ENCODE measurements around the gene ZNF319. TPM values are rescaled to one million over a fixed set of nuclear protein-coding genes. Genes with fewer than 3 reads are reported as not detected.
A peak's percentile ranks its signal among the peaks of the same experiment; 100 is the strongest.

ZNF319 gene
- total and polyA plus RNA-seq, 2 of the 8 experiments (the other 6 are each of a cell fraction or from before 2014, with no cell fraction given): 3.3 to 5.5 TPM

GRCh38 chr16:57949595-57950238 is 50.8 kb downstream of the ZNF319 start:
- H4K20me1 ChIP-seq (replicated peaks in 1 of 2; ENCODE audit: control insufficient read depth in 1 of 2, insufficient read depth in 2 of 2, low read length in 2 of 2): no peaks in the 10 kb centered on the region
- H3K79me1 ChIP-seq (ENCODE audit: low read depth, low read length): no peaks in the 10 kb centered on the region
- CTCF ChIA-PET (ENCODE audit: partially characterized antibody): interaction anchor here (0.8 to 1.4 kb wide), 5 partner anchors 10 to 227 kb away, joined by 3 to 7 read pairs (median 3); no protein-coding TSS in a partner anchor
- H3K9me3 ChIP-seq (ENCODE audit: insufficient read depth in 2 of 2, low read depth in 1 of 2, low read length in 1 of 2): no peaks in the 10 kb centered on the region
- POLR2A ChIA-PET (ENCODE audit: partially characterized antibody): interaction anchor here (0.6 kb wide), 1 partner anchor 20 kb away, joined by 3 read pairs; no protein-coding TSS in a partner anchor
- FAIRE-seq (no peak), DNase-seq (ENCODE audit: low read depth in 1 of 2, low spot score in 2 of 2) (no peak)
- H2AK5ac ChIP-seq (ENCODE audit: low read depth, low read length): no peak overlapping the region
- no peak overlapping the region for H4K5ac ChIP-seq (ENCODE audit: insufficient read length, low read depth, low read length)
- no peak overlapping the region for H3K56ac ChIP-seq (replicated peaks; ENCODE audit: insufficient read length, low read depth, low read length)
- peak overlapping the region in 1 of 2 experiments; percentile 38; a peak in 1 of 4 replicates for H3K4me2 ChIP-seq (ENCODE audit: insufficient read depth in 1 of 2, low read depth in 2 of 2, low read length in 2 of 2)
- H3K4ac ChIP-seq (replicated peaks; ENCODE audit: insufficient read length, low read depth, low read length): no peak overlapping the region
- H2BK20ac ChIP-seq (ENCODE audit: low read length): no peak overlapping the region
- H3K9ac ChIP-seq (replicated peaks in 1 of 4; ENCODE audit: extremely low read depth in 1 of 4, low read depth in 3 of 4, low read length in 3 of 4): no peak overlapping the region
- H3K27me3 ChIP-seq (replicated peaks in 1 of 4; ENCODE audit: control insufficient read depth in 3 of 4, extremely low read depth in 1 of 4, insufficient read depth in 3 of 4, low read length in 3 of 4): no peaks in the 10 kb centered on the region; a peak in 1 of 7 replicates
- H3K23me2 ChIP-seq (ENCODE audit: low read depth, low read length): no peaks in the 10 kb centered on the region
- no peaks in the 10 kb centered on the region for H3K79me2 ChIP-seq (ENCODE audit: control insufficient read depth in 1 of 2, insufficient read depth in 2 of 2, low read length in 2 of 2)
- no peak overlapping the region for H3K23ac ChIP-seq (ENCODE audit: insufficient read length)
- H3K18ac ChIP-seq (ENCODE audit: extremely low read depth, low read length): no peak overlapping the region
- no peak overlapping the region for H3K27ac ChIP-seq (ENCODE audit: low read depth, low read length)
- H2BK120ac ChIP-seq (replicated peaks; ENCODE audit: low read depth, low read length): no peak overlapping the region
- H3K14ac ChIP-seq (ENCODE audit: insufficient read length): no peak overlapping the region
- H3K4me3 ChIP-seq (ENCODE audit: extremely low read depth in 1 of 4, insufficient read depth in 2 of 4, low read depth in 3 of 4, low read length in 4 of 4): no peak overlapping the region
- WGBS, 2 experiments (ENCODE audit: extremely low coverage in 1 of 2, insufficient coverage in 1 of 2, insufficient read length in 1 of 2, insufficient replicate concordance in 2 of 2, low coverage in 1 of 2, low lambda C conversion rate in 2 of 2, missing lambda C conversion rate in 1 of 2): 78% methylated on average over 5 of the region's 5 CpGs; no CpG with 5 or more reads in 1 of the 2 experiments
- H3K4me1 ChIP-seq (replicated peaks in 1 of 4; ENCODE audit: control insufficient read depth in 3 of 4, insufficient read depth in 4 of 4, low read length in 3 of 4): no peaks in the 10 kb centered on the region; a peak in 1 of 7 replicates
- TF ChIP-seq CEBPB (IDR thresholded peaks at IDR 0.05; ENCODE audit: low read depth, low read length) (peak; percentile 70; the same call in 1 of the 2 replicates), SIX5 (IDR thresholded peaks at IDR 0.05; ENCODE audit: low read depth, low read length) (no peak)
- H2AFZ ChIP-seq (ENCODE audit: low read length): no peak overlapping the region
- H4K8ac ChIP-seq (ENCODE audit: extremely low read depth, insufficient read depth, low read length): no peak overlapping the region
- H2BK12ac ChIP-seq (ENCODE audit: low read depth, low read length): 0 out of 2 replicates have a peak overlapping the region, but pooled peaks have one; percentile 39
- H2BK15ac ChIP-seq (ENCODE audit: low read length): no peak overlapping the region
- no peak overlapping the region for H4K91ac ChIP-seq (replicated peaks; ENCODE audit: insufficient read length, low read length)
- no peaks in the 10 kb centered on the region for H3K36me3 ChIP-seq (ENCODE audit: control insufficient read depth in 2 of 4, insufficient read depth in 4 of 4, low read length in 3 of 4)
- H2BK5ac ChIP-seq (ENCODE audit: low read depth, low read length): no peak overlapping the region
